OCI-LY3 (cell line): ENCODE results near the gene PAK2.

Experiments used
- CTCF ChIP-seq: fragments of 200-600, 300-600 bp; sonication (generic); IDR thresholded peaks from 2 replicates; pipeline ENCODE4 v1.5.1; 2014; ENCODE audit warnings: antibody characterized with exemption, low read length, low read depth
- EZH2phosphoT487 ChIP-seq: fragments of 200-600 bp; shearing (Covaris generic); IDR thresholded peaks from 2 replicates; pipeline ENCODE4 v1.6.1; 2018; ENCODE audit warnings: antibody characterized with exemption, mixed run types, low read depth

DNA sequence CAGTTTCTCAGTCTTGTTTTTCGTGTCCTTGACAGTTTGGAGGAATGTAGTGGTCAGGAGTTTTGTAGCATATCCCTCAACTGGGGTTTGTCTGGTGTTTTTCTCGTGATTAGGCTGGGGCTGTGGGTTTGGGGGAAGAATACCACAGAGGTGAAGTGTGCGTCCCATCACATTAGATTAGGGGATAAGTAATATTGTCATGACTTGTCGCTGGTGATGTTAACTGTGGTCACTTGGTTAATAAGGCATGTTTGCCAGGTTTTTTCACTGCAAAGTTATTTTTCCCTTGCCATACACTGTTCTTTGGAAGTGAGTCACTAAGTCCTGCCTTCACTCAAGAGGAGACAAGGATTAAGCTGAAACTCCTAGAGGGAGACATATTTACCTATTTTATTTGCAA is 39.1 kb downstream of the PAK2 start:
- TF ChIP-seq CTCF (no peak), EZH2phosphoT487 (no peak)
